Testis (tissue), 3 donors: ENCODE results near the gene SDK1. TPM values are rescaled to one million over a fixed set of nuclear protein-coding genes. Genes with fewer than 3 reads are reported as not detected.

Experiments
- DNase-seq: peaks from one replicate; pipeline ENCODE4 v3.0.0-alpha.2; 2019
- H3K27ac ChIP-seq, 2 donors: fragments of 200-600 bp; sonication (generic); one replicate each; pipeline ENCODE4 v1.5.1; 2019
- H3K27me3 ChIP-seq: fragments of 200-600 bp; sonication (generic); one replicate; pipeline ENCODE4 v1.5.1; 2019
- H3K36me3 ChIP-seq: fragments of 200-600 bp; sonication (generic); one replicate; pipeline ENCODE4 v1.5.1; 2017; ENCODE audit warnings: low read depth; ENCODE audit errors: missing control alignments
- H3K4me1 ChIP-seq: fragments of 200-600 bp; sonication (generic); one replicate; pipeline ENCODE4 v1.5.1; 2019
- H3K4me3 ChIP-seq, 2 donors: fragments of 200-600 bp; sonication (generic); one replicate each; pipeline ENCODE4 v1.5.1; 2017 to 2019
- H3K9me3 ChIP-seq: fragments of 200-600 bp; sonication (generic); one replicate; pipeline ENCODE4 v1.5.1; 2017
- CTCF ChIP-seq, 3 experiments: fragments of 450-650 bp in 2 of 3; fragments of 200-600 bp in 1 of 3; sonication (generic) in 1 of 3; IDR thresholded peaks; one replicate each; pipeline ENCODE4 v1.5.1; 2016 to 2019; ENCODE audit warnings: antibody characterized with exemption in 3 of 3, mild to moderate bottlenecking in 2 of 3, moderate library complexity in 1 of 3
- POLR2A ChIP-seq: fragments of 450-650 bp; IDR thresholded peaks from one replicate; pipeline ENCODE4 v1.6.1; 2017; ENCODE audit warnings: antibody characterized with exemption, mild to moderate bottlenecking, moderate library complexity
- WGBS, 2 donors: methylation state at CpG; one replicate each; pipeline ENCODE4 v1.1.5; 2018; 5-methylcytosine and 5-hydroxymethylcytosine counted together
- intact Hi-C: fragments of 100-400 bp; cut with DNase I; formaldehyde crosslinking; loops from one replicate; pipeline ENCODE4 v1.15.1; 2023; ENCODE audit warnings: low total_unique reads
- polyA plus RNA-seq: library from polyadenylated mRNA; stranded (reverse); fragments of 350-450 nt; fragmentation: Illumina TruSeq; extraction: RNeasy Lipid Tissue Mini Kit (QIAGEN cat#74804); gene quantifications from one replicate; pipeline ENCODE4 v1.2.3, GENCODE V29; 2014; ENCODE audit warnings: low read depth, low replicate concordance; ENCODE audit not compliant: insufficient read depth
- total RNA-seq, 2 donors: library from RNA; depleted of rRNA; stranded (reverse); fragments of >200 nt; gene quantifications; one replicate each; pipeline ENCODE4 v1.2.3, GENCODE V29; 2016

The SDK1 gene
- total and polyA plus RNA-seq, 3 donors from 2014 or later: 20.0 to 36.2 (median 24.9) TPM

- Histone ChIP-seq H3K27ac (no peak overlapping the region), H3K4me1 (no peaks in the 10 kb centered on the region), H3K9me3 (no peaks in the 10 kb centered on the region), H3K36me3 (no peaks in the 10 kb centered on the region), H3K27me3 (no peaks in the 10 kb centered on the region), H3K4me3 (no peak overlapping the region)
- no peak for DNase-seq
- intact Hi-C loops: no loop called here
- 84 to 88% methylated on average over 28 to 30 of the region's 30 CpGs for WGBS, 2 donors
- TF ChIP-seq POLR2A (no peak), CTCF (IDR thresholded peaks at IDR 0.05) (no peak)
Observed at GRCh38 chr7:4010923-4011656, 710.0 kb downstream of the SDK1 start.

- TF ChIP-seq CTCF (IDR thresholded peaks at IDR 0.05) (no peak), POLR2A (no peak)
- H3K36me3 ChIP-seq: no peaks in the 10 kb centered on the region
- H3K4me3 ChIP-seq: no peak overlapping the region
- intact Hi-C loops: no loop called here
- no peaks in the 10 kb centered on the region for H3K27me3 ChIP-seq
- no peak for DNase-seq
- H3K27ac ChIP-seq: no peak overlapping the region
- H3K9me3 ChIP-seq: no peaks in the 10 kb centered on the region
- WGBS, 2 donors: 94 to 98% methylated on average over 10 of the region's 10 CpGs
- H3K4me1 ChIP-seq: no peaks in the 10 kb centered on the region
Observed at GRCh38 chr7:4013793-4014192, 712.7 kb downstream of the SDK1 start.

- Histone ChIP-seq H3K27me3 (no peaks in the 10 kb centered on the region), H3K4me1 (no peaks in the 10 kb centered on the region), H3K36me3 (no peaks in the 10 kb centered on the region), H3K27ac (no peak overlapping the region), H3K4me3 (no peak overlapping the region), H3K9me3 (no peaks in the 10 kb centered on the region)
- WGBS, 2 donors: 79 to 81% methylated on average over 13 of the region's 13 CpGs
- TF ChIP-seq CTCF (IDR thresholded peaks at IDR 0.05) (no peak), POLR2A (no peak)
- DNase-seq: no peak
- intact Hi-C loops: no loop called here
Observed at GRCh38 chr7:4014346-4015050, 713.4 kb downstream of the SDK1 start.

GRCh38 chr7:4015371-4015770, 714.3 kb downstream of the SDK1 start:
- Histone ChIP-seq H3K4me1 (no peaks in the 10 kb centered on the region), H3K36me3 (no peaks in the 10 kb centered on the region), H3K27ac (no peak overlapping the region), H3K9me3 (no peaks in the 10 kb centered on the region), H3K27me3 (no peaks in the 10 kb centered on the region), H3K4me3 (no peak overlapping the region)
- 94 to 97% methylated on average over 8 of the region's 8 CpGs for WGBS, 2 donors
- no peak for DNase-seq
- intact Hi-C loops: no loop called here
- TF ChIP-seq CTCF (IDR thresholded peaks at IDR 0.05): no peak
- no peak for TF ChIP-seq POLR2A
